ENCODE data around the gene CLCNKA. TPM values are rescaled to one million over a fixed set of nuclear protein-coding genes. Genes with fewer than 3 reads are reported as not detected.

CLCNKA gene
- polyA plus RNA-seq, 1 of the 3 experiments (the other 2 are of a cell fraction) = 0.03 TPM

DNA sequence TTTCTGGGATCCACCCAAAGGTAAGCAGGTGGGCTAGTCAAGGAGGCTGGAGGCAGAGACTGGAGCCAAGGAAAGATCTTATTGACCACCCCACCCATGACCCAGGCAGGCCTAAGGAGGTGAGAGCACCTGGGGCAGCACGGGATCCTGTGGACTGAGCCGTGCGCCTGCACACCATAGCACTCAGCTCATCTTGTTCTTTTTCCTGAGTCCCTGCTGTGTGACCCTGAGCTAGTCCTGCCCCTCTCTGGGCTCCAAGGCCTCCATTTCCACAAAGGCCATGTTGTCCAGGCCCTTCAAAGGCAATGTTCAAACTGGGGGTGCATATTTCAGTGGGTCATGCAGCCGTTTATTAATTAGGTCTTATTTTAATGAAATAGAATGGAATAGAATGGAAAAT, 44.4 kb downstream of the CLCNKA start:
- Histone ChIP-seq H3F3A (replicated peaks; ENCODE audit: insufficient read depth) (peaks cover 3% of the 10 kb centered on the region), H2AFZ (ENCODE audit: low read depth) (no peak overlapping the region), H3K9ac (no peak overlapping the region), H3K4me3 (ENCODE audit: low read depth in 2 of 2, low read length in 1 of 2) (no peak overlapping the region), H3K27me3 (ENCODE audit: insufficient read depth) (no peaks in the 10 kb centered on the region), H3K79me2 (ENCODE audit: insufficient read depth) (no peaks in the 10 kb centered on the region), H3K9me3 (no peaks in the 10 kb centered on the region), H3K4me1 (ENCODE audit: control insufficient read depth in 1 of 2, insufficient read depth in 2 of 2, low read depth in 1 of 2, low read length in 1 of 2) (peaks cover 0 to 4% of the 10 kb centered on the region in 2 experiments; a peak in 1 of 4 replicates), H4K20me1 (ENCODE audit: insufficient read depth) (no peaks in the 10 kb centered on the region), H3K9me2 (no peaks in the 10 kb centered on the region), H3K4me2 (no peak overlapping the region), H3K36me3 (replicated peaks in 1 of 2; ENCODE audit: control insufficient read depth in 1 of 2, insufficient read depth in 2 of 2, low read length in 1 of 2) (no peaks in the 10 kb centered on the region), H3K27ac (ENCODE audit: low read depth in 2 of 2, low read length in 1 of 2) (no peak overlapping the region)
- no peak for DNase-seq
- TF ChIP-seq ELF1 (IDR thresholded peaks at IDR 0.05) (no peak), JUND (IDR thresholded peaks at IDR 0.05) (no peak), MAX (IDR thresholded peaks at IDR 0.05; ENCODE audit: low read depth) (no peak), MXI1 (IDR thresholded peaks at IDR 0.05; ENCODE audit: low read depth, low read length) (no peak), TEAD4 (IDR thresholded peaks at IDR 0.05; ENCODE audit: borderline replicate concordance, insufficient read depth) (no peak), GATA2 (CRISPR knock-in tag; IDR thresholded peaks at IDR 0.05) (no peak), SIN3A (IDR thresholded peaks at IDR 0.05; ENCODE audit: borderline replicate concordance, low read depth, low read length) (no peak), FOXJ3 (CRISPR knock-in tag; IDR thresholded peaks at IDR 0.05) (no peak), NRF1 (IDR thresholded peaks at IDR 0.05; ENCODE audit: low read depth, low read length) (no peak), RAD21 (IDR thresholded peaks at IDR 0.05; ENCODE audit: low read length) (no peak), TAF1 (IDR thresholded peaks at IDR 0.05; ENCODE audit: borderline replicate concordance, low read depth, low read length) (no peak), GABPA (IDR thresholded peaks at IDR 0.05; ENCODE audit: low read depth) (no peak), CHD2 (IDR thresholded peaks at IDR 0.05; ENCODE audit: low read length, partially characterized antibody) (no peak), FOSL2 (IDR thresholded peaks at IDR 0.05; ENCODE audit: borderline replicate concordance, low read depth) (no peak), TCF12 (IDR thresholded peaks at IDR 0.05) (no peak), FOXM1 (IDR thresholded peaks at IDR 0.05; ENCODE audit: low read depth) (no peak)
- TF ChIP-seq, protein P1, sequence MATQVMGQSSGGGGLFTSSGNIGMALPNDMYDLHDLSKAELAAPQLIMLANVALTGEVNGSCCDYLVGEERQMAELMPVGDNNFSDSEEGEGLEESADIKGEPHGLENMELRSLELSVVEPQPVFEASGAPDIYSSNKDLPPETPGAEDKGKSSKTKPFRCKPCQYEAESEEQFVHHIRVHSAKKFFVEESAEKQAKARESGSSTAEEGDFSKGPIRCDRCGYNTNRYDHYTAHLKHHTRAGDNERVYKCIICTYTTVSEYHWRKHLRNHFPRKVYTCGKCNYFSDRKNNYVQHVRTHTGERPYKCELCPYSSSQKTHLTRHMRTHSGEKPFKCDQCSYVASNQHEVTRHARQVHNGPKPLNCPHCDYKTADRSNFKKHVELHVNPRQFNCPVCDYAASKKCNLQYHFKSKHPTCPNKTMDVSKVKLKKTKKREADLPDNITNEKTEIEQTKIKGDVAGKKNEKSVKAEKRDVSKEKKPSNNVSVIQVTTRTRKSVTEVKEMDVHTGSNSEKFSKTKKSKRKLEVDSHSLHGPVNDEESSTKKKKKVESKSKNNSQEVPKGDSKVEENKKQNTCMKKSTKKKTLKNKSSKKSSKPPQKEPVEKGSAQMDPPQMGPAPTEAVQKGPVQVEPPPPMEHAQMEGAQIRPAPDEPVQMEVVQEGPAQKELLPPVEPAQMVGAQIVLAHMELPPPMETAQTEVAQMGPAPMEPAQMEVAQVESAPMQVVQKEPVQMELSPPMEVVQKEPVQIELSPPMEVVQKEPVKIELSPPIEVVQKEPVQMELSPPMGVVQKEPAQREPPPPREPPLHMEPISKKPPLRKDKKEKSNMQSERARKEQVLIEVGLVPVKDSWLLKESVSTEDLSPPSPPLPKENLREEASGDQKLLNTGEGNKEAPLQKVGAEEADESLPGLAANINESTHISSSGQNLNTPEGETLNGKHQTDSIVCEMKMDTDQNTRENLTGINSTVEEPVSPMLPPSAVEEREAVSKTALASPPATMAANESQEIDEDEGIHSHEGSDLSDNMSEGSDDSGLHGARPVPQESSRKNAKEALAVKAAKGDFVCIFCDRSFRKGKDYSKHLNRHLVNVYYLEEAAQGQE (IDR thresholded peaks at IDR 0.05; ENCODE audit: low read depth, low read length) = no peak
- ChIA-PET POLR2A (no interaction called here), CTCF (interaction anchor here (1.7 to 5.0 kb wide), 4 partner anchors 10 to 57 kb away, joined by 5 to 24 read pairs (median 13); no protein-coding TSS in a partner anchor)
- 20% methylated on average over 1 of the region's 4 CpGs for WGBS (ENCODE audit: low lambda C conversion rate)
